ENCODE data around the gene MANEAL.
A peak's percentile ranks its signal among the peaks of the same experiment; 100 is the strongest.

The MANEAL gene

GRCh38 chr1:37795340-37796125, 1.9 kb downstream of the MANEAL start:
- Histone ChIP-seq H3K36me3 (ENCODE audit: control insufficient read depth, insufficient read depth, low read length) (no peaks in the 10 kb centered on the region), H3K4me1 (ENCODE audit: control insufficient read depth, insufficient read depth, low read length) (peaks cover 12% of the 10 kb centered on the region), H3K9me3 (ENCODE audit: control insufficient read depth, low read length) (no peaks in the 10 kb centered on the region), H3K4me3 (ENCODE audit: low read length) (no peak overlapping the region), H3K27me3 (ENCODE audit: control insufficient read depth, insufficient read depth, low read length) (peaks cover 5% of the 10 kb centered on the region), H3K9ac (ENCODE audit: low read length) (no peak overlapping the region)

GRCh38 chr1:37797750-37798345, 4.2 kb downstream of the MANEAL start:
- peaks cover 12% of the 10 kb centered on the region for H3K4me1 ChIP-seq (ENCODE audit: control insufficient read depth, insufficient read depth, low read length)

GRCh38 chr1:37802439-37802838, 8.8 kb downstream of the MANEAL start:
- peaks cover 25% of the 10 kb centered on the region for H3K36me3 ChIP-seq (ENCODE audit: control insufficient read depth, insufficient read depth, low read length)

More at GRCh38 chr1:37797750-37798345, 4.2 kb downstream of the MANEAL start:
- peaks cover 7% of the 10 kb centered on the region for H3K36me3 ChIP-seq (ENCODE audit: control insufficient read depth, insufficient read depth, low read length)
- H3K4me3 ChIP-seq (ENCODE audit: low read length) = no peak overlapping the region
- no peaks in the 10 kb centered on the region for H3K9me3 ChIP-seq (ENCODE audit: control insufficient read depth, low read length)
- H3K9ac ChIP-seq (ENCODE audit: low read length) = no peak overlapping the region
- peaks cover 5% of the 10 kb centered on the region for H3K27me3 ChIP-seq (ENCODE audit: control insufficient read depth, insufficient read depth, low read length)

GRCh38 chr1:37807220-37807554, 13.5 kb downstream of the MANEAL start:
- H3K9ac ChIP-seq (ENCODE audit: low read length) = peak overlapping the region; percentile 72
- peak overlapping the region; percentile 80 for H3K4me3 ChIP-seq (ENCODE audit: low read length)
- H3K27me3 ChIP-seq (ENCODE audit: control insufficient read depth, insufficient read depth, low read length) = no peaks in the 10 kb centered on the region
- H3K4me1 ChIP-seq (ENCODE audit: control insufficient read depth, insufficient read depth, low read length) = peaks cover 7% of the 10 kb centered on the region
- H3K36me3 ChIP-seq (ENCODE audit: control insufficient read depth, insufficient read depth, low read length) = peaks cover 22% of the 10 kb centered on the region
- no peaks in the 10 kb centered on the region for H3K9me3 ChIP-seq (ENCODE audit: control insufficient read depth, low read length)

More at GRCh38 chr1:37802439-37802838, 8.8 kb downstream of the MANEAL start:
- Histone ChIP-seq H3K9ac (ENCODE audit: low read length) (no peak overlapping the region), H3K4me3 (ENCODE audit: low read length) (no peak overlapping the region), H3K9me3 (ENCODE audit: control insufficient read depth, low read length) (no peaks in the 10 kb centered on the region), H3K27me3 (ENCODE audit: control insufficient read depth, insufficient read depth, low read length) (no peaks in the 10 kb centered on the region), H3K4me1 (ENCODE audit: control insufficient read depth, insufficient read depth, low read length) (no peaks in the 10 kb centered on the region)

GRCh38 chr1:37807555-37808368, 14.1 kb downstream of the MANEAL start, which contains the start of the genes C1orf122 and YRDC:
C1orf122 (plus strand) TSS chr1:37807790; CDS start chr1:37808405, 615 bp downstream.
YRDC (minus strand) TSS chr1:37808208; CDS start chr1:37808180, 28 bp downstream.
- Histone ChIP-seq H3K27me3 (ENCODE audit: control insufficient read depth, insufficient read depth, low read length) (no peaks in the 10 kb centered on the region), H3K4me1 (ENCODE audit: control insufficient read depth, insufficient read depth, low read length) (peaks cover 7% of the 10 kb centered on the region), H3K36me3 (ENCODE audit: control insufficient read depth, insufficient read depth, low read length) (peaks cover 18% of the 10 kb centered on the region), H3K9me3 (ENCODE audit: control insufficient read depth, low read length) (no peaks in the 10 kb centered on the region), H3K4me3 (ENCODE audit: low read length) (peak within 1 kb of the TSS; percentile 80), H3K9ac (ENCODE audit: low read length) (peak within 1 kb of the TSS; percentile 72)

- Histone ChIP-seq H3K27me3 (ENCODE audit: control insufficient read depth, insufficient read depth, low read length) (no peaks in the 10 kb centered on the region), H3K4me1 (ENCODE audit: control insufficient read depth, insufficient read depth, low read length) (peaks cover 7% of the 10 kb centered on the region), H3K9ac (ENCODE audit: low read length) (peak overlapping the region; percentile 72), H3K36me3 (ENCODE audit: control insufficient read depth, insufficient read depth, low read length) (peaks cover 18% of the 10 kb centered on the region), H3K4me3 (ENCODE audit: low read length) (peak overlapping the region; percentile 44), H3K9me3 (ENCODE audit: control insufficient read depth, low read length) (no peaks in the 10 kb centered on the region)
Measured at GRCh38 chr1:37808369-37809319, 15.0 kb downstream of the MANEAL start.

- Histone ChIP-seq H3K4me1 (ENCODE audit: control insufficient read depth, insufficient read depth, low read length) (peaks cover 7% of the 10 kb centered on the region), H3K36me3 (ENCODE audit: control insufficient read depth, insufficient read depth, low read length) (peaks cover 11% of the 10 kb centered on the region), H3K27me3 (ENCODE audit: control insufficient read depth, insufficient read depth, low read length) (no peaks in the 10 kb centered on the region), H3K9me3 (ENCODE audit: control insufficient read depth, low read length) (no peaks in the 10 kb centered on the region), H3K4me3 (ENCODE audit: low read length) (no peak overlapping the region), H3K9ac (ENCODE audit: low read length) (no peak overlapping the region)
Measured at GRCh38 chr1:37809942-37810341, 16.3 kb downstream of the MANEAL start.

- Histone ChIP-seq H3K4me1 (ENCODE audit: control insufficient read depth, insufficient read depth, low read length) (peaks cover 7% of the 10 kb centered on the region), H3K9me3 (ENCODE audit: control insufficient read depth, low read length) (no peaks in the 10 kb centered on the region), H3K4me3 (ENCODE audit: low read length) (no peak overlapping the region), H3K27me3 (ENCODE audit: control insufficient read depth, insufficient read depth, low read length) (no peaks in the 10 kb centered on the region), H3K36me3 (ENCODE audit: control insufficient read depth, insufficient read depth, low read length) (peaks cover 9% of the 10 kb centered on the region), H3K9ac (ENCODE audit: low read length) (no peak overlapping the region)
Measured at GRCh38 chr1:37811027-37811655, 17.5 kb downstream of the MANEAL start.

GRCh38 chr1:37813529-37814145, 20.0 kb downstream of the MANEAL start:
- no peaks in the 10 kb centered on the region for H3K9me3 ChIP-seq (ENCODE audit: control insufficient read depth, low read length)
- H3K36me3 ChIP-seq (ENCODE audit: control insufficient read depth, insufficient read depth, low read length) = peaks cover 7% of the 10 kb centered on the region
- H3K4me3 ChIP-seq (ENCODE audit: low read length) = no peak overlapping the region
- peaks cover 7% of the 10 kb centered on the region for H3K4me1 ChIP-seq (ENCODE audit: control insufficient read depth, insufficient read depth, low read length)
- H3K9ac ChIP-seq (ENCODE audit: low read length) = no peak overlapping the region
- no peaks in the 10 kb centered on the region for H3K27me3 ChIP-seq (ENCODE audit: control insufficient read depth, insufficient read depth, low read length)

GRCh38 chr1:37814252-37814651, 20.6 kb downstream of the MANEAL start:
- no peak overlapping the region for H3K9ac ChIP-seq (ENCODE audit: low read length)
- H3K9me3 ChIP-seq (ENCODE audit: control insufficient read depth, low read length) = no peaks in the 10 kb centered on the region

More at GRCh38 chr1:37814252-37814651, 20.6 kb downstream of the MANEAL start:
- H3K4me1 ChIP-seq (ENCODE audit: control insufficient read depth, insufficient read depth, low read length) = peaks cover 1% of the 10 kb centered on the region
- H3K4me3 ChIP-seq (ENCODE audit: low read length) = no peak overlapping the region
- H3K27me3 ChIP-seq (ENCODE audit: control insufficient read depth, insufficient read depth, low read length) = no peaks in the 10 kb centered on the region
- peaks cover 7% of the 10 kb centered on the region for H3K36me3 ChIP-seq (ENCODE audit: control insufficient read depth, insufficient read depth, low read length)

Measured in mucosa of stomach (tissue), 1 donor.